IMR-90 (cell line): ENCODE data around the gene SERPINA9. TPM values are rescaled to one million over a fixed set of nuclear protein-coding genes. Genes with fewer than 3 reads are reported as not detected.

Experiments
- ATAC-seq: fragments of 200-7000 bp; cut with Tn5 transposase; 2 replicates; pipeline ENCODE4 v1.9.1; 2020; ENCODE audit warnings: low read depth, mild to moderate bottlenecking, moderate library complexity
- BruUV-seq: library from RNA; stranded (reverse); fragments of 400-500 nt; replicated peaks from 2 replicates; lab custom pipeline; 2021; lab: Mats Ljungman, UMichigan
- CTCF ChIA-PET: fragments of 300-600 bp; formaldehyde crosslinking; extraction: SDS; loops from one replicate; lab custom pipeline; 2021; ENCODE audit warnings: antibody characterized with exemption; lab: Yijun Ruan, JAX
- POLR2A ChIA-PET: fragments of 300-600 bp; sonication (Branson Sonifier 250); formaldehyde crosslinking; loops from one replicate; lab custom pipeline; 2022; ENCODE audit warnings: antibody characterized with exemption; ENCODE audit not compliant: unreplicated experiment; lab: Charles Lee
- DNase-seq: peaks from one replicate; pipeline ENCODE4 v3.0.0; 2013
- H2AFZ ChIP-seq: replicated peaks from 2 replicates; pipeline ENCODE3; 2013; ENCODE audit warnings: low read length, mild to moderate bottlenecking; ENCODE audit not compliant: poor library complexity
- H2AK5ac ChIP-seq: 2 replicates; pipeline ENCODE4 v1.6.1; 2013; ENCODE audit warnings: low read depth, low read length, inconsistent platforms
- H2AK9ac ChIP-seq: replicated peaks from 2 replicates; pipeline ENCODE3; 2013; ENCODE audit warnings: mild to moderate bottlenecking, low read depth, low read length, moderate library complexity; ENCODE audit not compliant: poor library complexity
- H2BK120ac ChIP-seq: 2 replicates; pipeline ENCODE4 v1.6.1; 2013; ENCODE audit warnings: low read depth, low read length, inconsistent platforms
- H2BK15ac ChIP-seq: 3 replicates; pipeline ENCODE4 v1.6.1; 2013; ENCODE audit warnings: low read depth, low read length, inconsistent platforms
- H2BK20ac ChIP-seq: 2 replicates; pipeline ENCODE4 v1.6.1; 2013; ENCODE audit warnings: low read depth, mild to moderate bottlenecking, inconsistent platforms, low read length, moderate library complexity
- H2BK5ac ChIP-seq: 2 replicates; pipeline ENCODE4 v1.6.1; 2013; ENCODE audit warnings: mild to moderate bottlenecking, low read depth, low read length, inconsistent platforms; ENCODE audit not compliant: poor library complexity, severe bottlenecking
- H3K14ac ChIP-seq: replicated peaks from 2 replicates; pipeline ENCODE4 v1.6.1; 2013; ENCODE audit warnings: low read depth, low read length, inconsistent platforms
- H3K18ac ChIP-seq: 2 replicates; pipeline ENCODE4 v1.6.1; 2013; ENCODE audit warnings: low read depth, low read length, control low read depth
- H3K23ac ChIP-seq: 2 replicates; pipeline ENCODE4 v1.6.1; 2013; ENCODE audit warnings: low read depth, low read length, inconsistent platforms
- H3K27ac ChIP-seq: 2 replicates; pipeline ENCODE4 v1.5.1; 2013; ENCODE audit warnings: mild to moderate bottlenecking, control low read depth, low read length; ENCODE audit not compliant: insufficient read depth
- H3K27me3 ChIP-seq: 2 replicates; pipeline ENCODE4 v1.6.1; 2013; ENCODE audit warnings: low read length; ENCODE audit not compliant: control insufficient read depth, insufficient read depth
- H3K36me3 ChIP-seq: 2 replicates; pipeline ENCODE4 v1.6.1; 2013; ENCODE audit warnings: low read length, mixed read lengths; ENCODE audit not compliant: control insufficient read depth, insufficient read depth
- H3K4ac ChIP-seq: 2 replicates; pipeline ENCODE4 v1.6.1; 2013; ENCODE audit warnings: low read depth, low read length, inconsistent platforms
- H3K4me1 ChIP-seq: 2 replicates; pipeline ENCODE4 v1.6.1; 2013; ENCODE audit warnings: low read length, mixed read lengths; ENCODE audit not compliant: control insufficient read depth, insufficient read depth
- H3K4me2 ChIP-seq: 2 replicates; pipeline ENCODE4 v1.6.1; 2013; ENCODE audit warnings: low read depth, mild to moderate bottlenecking, control low read depth, low read length, moderate library complexity
- H3K4me3 ChIP-seq: 2 replicates; pipeline ENCODE4 v1.5.1; 2013; ENCODE audit warnings: low read depth, mild to moderate bottlenecking, control low read depth, low read length, moderate library complexity; ENCODE audit not compliant: insufficient read depth
- H3K56ac ChIP-seq: 2 replicates; pipeline ENCODE4 v1.6.1; 2013; ENCODE audit warnings: low read length, inconsistent platforms; ENCODE audit not compliant: insufficient read depth; ENCODE audit errors: extremely low read depth
- H3K79me1 ChIP-seq, 2 experiments: 2 replicates each; pipeline ENCODE4 v1.6.1; 2013; ENCODE audit warnings: low read length in 2 of 2, inconsistent platforms in 1 of 2, low read depth in 1 of 2
- H3K9ac ChIP-seq: 2 replicates; pipeline ENCODE4 v1.6.1; 2013; ENCODE audit warnings: low read depth, low read length, control low read depth
- H3K9me1 ChIP-seq: 2 replicates; pipeline ENCODE4 v1.6.1; 2013; ENCODE audit warnings: low read length, inconsistent platforms; ENCODE audit not compliant: insufficient read depth
- H3K9me3 ChIP-seq: 2 replicates; pipeline ENCODE4 v1.6.1; 2013; ENCODE audit warnings: low read length; ENCODE audit not compliant: control insufficient read depth, insufficient read depth
- H4K20me1 ChIP-seq: 2 replicates; pipeline ENCODE4 v1.6.1; 2013; ENCODE audit warnings: low read length, inconsistent platforms; ENCODE audit not compliant: insufficient read depth
- H4K5ac ChIP-seq: 2 replicates; pipeline ENCODE4 v1.6.1; 2013; ENCODE audit warnings: mild to moderate bottlenecking, low read depth, low read length, control low read depth
- H4K8ac ChIP-seq, 2 experiments: 2 replicates each; pipeline ENCODE4 v1.6.1; 2013; ENCODE audit warnings: low read depth in 2 of 2, low read length in 2 of 2, control low read depth in 1 of 2, inconsistent platforms in 1 of 2
- H4K91ac ChIP-seq: 2 replicates; pipeline ENCODE4 v1.6.1; 2013; ENCODE audit warnings: low read depth, low read length, inconsistent platforms; ENCODE audit not compliant: insufficient read depth
- BHLHE40 ChIP-seq: fragments of 150-350 bp; IDR thresholded peaks from 2 replicates; pipeline ENCODE4 v1.6.1; 2016; ENCODE audit warnings: mild to moderate bottlenecking, low read depth, low read length
- CEBPB ChIP-seq: IDR thresholded peaks from 2 replicates; pipeline ENCODE4 v1.6.1; 2012; ENCODE audit warnings: low read depth, low read length, improper control_type of control experiment
- CHD1 ChIP-seq: IDR thresholded peaks from 2 replicates; pipeline ENCODE4 v1.6.1; 2012; ENCODE audit warnings: low read depth, low read length, improper control_type of control experiment
- CTCF ChIP-seq: conservative IDR thresholded peaks from 2 replicates; pipeline ENCODE4 v1.5.1; 2012; ENCODE audit warnings: mild to moderate bottlenecking, low read depth, low read length, improper control_type of control experiment
- ELK1 ChIP-seq: fragments of 150-350 bp; IDR thresholded peaks from 2 replicates; pipeline ENCODE4 v1.6.1; 2016; ENCODE audit warnings: low read depth, mild to moderate bottlenecking, low read length, moderate library complexity, borderline replicate concordance
- FOS ChIP-seq: fragments of 150-350 bp; IDR thresholded peaks from 2 replicates; pipeline ENCODE4 v1.6.1; 2016; ENCODE audit warnings: low read depth, low read length
- MAFK ChIP-seq: IDR thresholded peaks from 2 replicates; pipeline ENCODE4 v1.6.1; 2012; ENCODE audit warnings: low read depth, low read length, improper control_type of control experiment
- MXI1 ChIP-seq: IDR thresholded peaks from 2 replicates; pipeline ENCODE4 v1.6.1; 2012; ENCODE audit warnings: low read depth, mild to moderate bottlenecking, low read length, moderate library complexity, borderline replicate concordance
- POLR2A ChIP-seq: IDR thresholded peaks from 2 replicates; pipeline ENCODE4 v1.6.1; 2012; ENCODE audit warnings: mild to moderate bottlenecking, low read depth, low read length
- RAD21 ChIP-seq: IDR thresholded peaks from 2 replicates; pipeline ENCODE4 v1.6.1; 2012; ENCODE audit warnings: low read length, improper control_type of control experiment
- RCOR1 ChIP-seq: IDR thresholded peaks from 2 replicates; pipeline ENCODE4 v1.6.1; 2012; ENCODE audit warnings: mild to moderate bottlenecking, low read length, improper control_type of control experiment; ENCODE audit not compliant: insufficient replicate concordance
- RFX5 ChIP-seq: IDR thresholded peaks from 2 replicates; pipeline ENCODE4 v1.8.0; 2012; ENCODE audit warnings: low read depth, mild to moderate bottlenecking, low read length, moderate library complexity
- SMC3 ChIP-seq: fragments of 150-350 bp; IDR thresholded peaks from 2 replicates; pipeline ENCODE4 v1.6.1; 2016; ENCODE audit warnings: low read depth, mild to moderate bottlenecking, antibody characterized with exemption, low read length, moderate library complexity
- USF2 ChIP-seq: fragments of 150-350 bp; IDR thresholded peaks from 2 replicates; pipeline ENCODE4 v1.6.1; 2017; ENCODE audit warnings: mild to moderate bottlenecking, antibody characterized with exemption, low read length, low read depth
- WGBS, 2 experiments: methylation state at CpG; one replicate each; pipeline versions ENCODE4 v1.1.5 to v1.1.7; 2013; ENCODE audit warnings: missing lambda C conversion rate in 2 of 2; ENCODE audit not compliant: insufficient read length in 1 of 2; ENCODE audit errors: extremely low coverage in 2 of 2; 5-methylcytosine and 5-hydroxymethylcytosine counted together
- dilution Hi-C: fragments of 300-500 bp; cut with HindIII; formaldehyde crosslinking; loops from one replicate; pipeline ENCODE4 v1.14.3; 2018; ENCODE audit warnings: low sequenced_read_pairs; ENCODE audit not compliant: unreplicated experiment
- in situ Hi-C: fragments of 300-500 bp; cut with MboI; formaldehyde crosslinking; loops from 3 replicates; pipeline ENCODE4 v1.14.3; 2019; ENCODE audit warnings: low sequenced_read_pairs, inconsistent platforms, mixed read lengths
- intact Hi-C: fragments of 100-400 bp; cut with micrococcal nuclease; formaldehyde crosslinking; loops from 2 replicates; pipeline ENCODE4 v1.10.0; 2022
- polyA plus RNA-seq, 3 experiments: library from polyadenylated mRNA; depleted of rRNA; stranded (reverse); fragments of >200 nt; gene quantifications; 2 replicates each; pipeline ENCODE4 v1.2.3, GENCODE V29; 2012; ENCODE audit warnings: low replicate concordance in 1 of 3
- total RNA-seq: library from RNA; depleted of rRNA; stranded (reverse); fragments of >200 nt; gene quantifications from 2 replicates; pipeline ENCODE4 v1.2.3, GENCODE V29; 2012

SERPINA9 gene
- total and polyA plus RNA-seq, 2 of the 4 experiments (the other 2 are of a cell fraction): 0.09 to 0.18 TPM

- BruUV-seq: no TSS peak
- Histone ChIP-seq H4K8ac (no peak overlapping the region), H3K4me2 (no peak overlapping the region), H3K56ac (no peak overlapping the region), H3K14ac (no peak overlapping the region), H3K79me1 (no peaks in the 10 kb centered on the region), H3K4me3 (no peak overlapping the region), H2AFZ (no peak overlapping the region), H3K9ac (no peak overlapping the region), H2BK5ac (no peak overlapping the region), H3K4me1 (no peaks in the 10 kb centered on the region), H2BK120ac (no peak overlapping the region), H3K23ac (no peak overlapping the region), H4K5ac (no peak overlapping the region), H3K27me3 (peaks cover 2% of the 10 kb centered on the region), H2AK5ac (no peak overlapping the region), H2AK9ac (no peak overlapping the region), H3K36me3 (no peaks in the 10 kb centered on the region), H3K9me1 (no peaks in the 10 kb centered on the region), H3K4ac (no peak overlapping the region), H3K9me3 (no peaks in the 10 kb centered on the region), H4K20me1 (no peaks in the 10 kb centered on the region), H2BK15ac (no peak overlapping the region), H3K18ac (no peak overlapping the region), H2BK20ac (no peak overlapping the region), H4K91ac (no peak overlapping the region), H3K27ac (no peak overlapping the region)
- dilution Hi-C loops: no loop called here
- ChIA-PET POLR2A (no interaction called here), CTCF (no interaction called here)
- in situ Hi-C loops: no loop called here
- no CpG with 5 or more reads among the region's 4 CpGs for WGBS, 2 experiments
- intact Hi-C loops: no loop called here
- TF ChIP-seq CHD1 (no peak), CTCF (no peak), BHLHE40 (no peak), RCOR1 (no peak), ELK1 (no peak), FOS (no peak), CEBPB (no peak), MAFK (no peak), RAD21 (no peak), SMC3 (no peak), RFX5 (no peak), MXI1 (no peak), USF2 (no peak), POLR2A (no peak)
- no peak for ATAC-seq
- no peak for DNase-seq
Observed at GRCh38 chr14:94494085-94494484, 18.1 kb upstream of the SERPINA9 start.
